Thoracic aorta (tissue), 2 donors: Measurements from ENCODE around the gene NAALADL1. TPM values are rescaled to one million over a fixed set of nuclear protein-coding genes. Genes with fewer than 3 reads are reported as not detected.

ENCODE experiments used
- ATAC-seq: fragments of 150-250 bp; one replicate; pipeline ENCODE4 v1.8.0; 2017; ENCODE audit warnings: low read depth; ENCODE audit not compliant: insufficient number of reproducible peaks, low FRiP score
- DNase-seq: peaks from one replicate; pipeline ENCODE4 v3.0.0-alpha.2; 2020; ENCODE audit warnings: low spot score
- H3K27ac ChIP-seq, 2 donors: fragments of 200-600 bp; sonication (generic); 1 replicate in 1 of 2; 2 replicates in 1 of 2; pipeline ENCODE4 v1.5.1; 2016; ENCODE audit warnings: mild to moderate bottlenecking in 2 of 2, moderate library complexity in 2 of 2
- H3K27me3 ChIP-seq: fragments of 200-600 bp; sonication (generic); replicated peaks from 2 replicates; pipeline ENCODE4 v1.6.0; 2016; ENCODE audit warnings: mild to moderate bottlenecking; ENCODE audit not compliant: insufficient read depth
- H3K36me3 ChIP-seq: fragments of 200-600 bp; sonication (generic); one replicate; pipeline ENCODE4 v1.5.1; 2016
- H3K4me1 ChIP-seq, 2 donors: fragments of 200-600 bp; sonication (generic); 1 replicate in 1 of 2; 2 replicates in 1 of 2; pipeline versions ENCODE4 v1.5.1 to v1.6.0; 2016; ENCODE audit warnings: low read depth in 2 of 2, mild to moderate bottlenecking in 1 of 2; ENCODE audit not compliant: control insufficient read depth in 1 of 2
- H3K4me3 ChIP-seq: fragments of 200-600 bp; sonication (generic); 2 replicates; pipeline ENCODE4 v1.5.1; 2016; ENCODE audit warnings: mild to moderate bottlenecking
- H3K9me3 ChIP-seq: fragments of 200-600 bp; sonication (generic); 2 replicates; pipeline ENCODE4 v1.5.1; 2016
- total RNA-seq, 2 donors: library from RNA; depleted of rRNA; stranded (reverse); fragments of >200 nt; gene quantifications; one replicate each; pipeline versions ENCODE4 v1.1.0 to v1.2.3, GENCODE V29; 2016
- TF ChIP-seq, protein P1 (sequence below): fragments of 200-600 bp; sonication (generic); IDR thresholded peaks from one replicate; pipeline ENCODE4 v1.5.1; 2019; ENCODE audit warnings: antibody characterized with exemption

The NAALADL1 gene
- total RNA-seq, 2 donors from 2014 or later = 25.8 to 47.1 TPM

DNA sequence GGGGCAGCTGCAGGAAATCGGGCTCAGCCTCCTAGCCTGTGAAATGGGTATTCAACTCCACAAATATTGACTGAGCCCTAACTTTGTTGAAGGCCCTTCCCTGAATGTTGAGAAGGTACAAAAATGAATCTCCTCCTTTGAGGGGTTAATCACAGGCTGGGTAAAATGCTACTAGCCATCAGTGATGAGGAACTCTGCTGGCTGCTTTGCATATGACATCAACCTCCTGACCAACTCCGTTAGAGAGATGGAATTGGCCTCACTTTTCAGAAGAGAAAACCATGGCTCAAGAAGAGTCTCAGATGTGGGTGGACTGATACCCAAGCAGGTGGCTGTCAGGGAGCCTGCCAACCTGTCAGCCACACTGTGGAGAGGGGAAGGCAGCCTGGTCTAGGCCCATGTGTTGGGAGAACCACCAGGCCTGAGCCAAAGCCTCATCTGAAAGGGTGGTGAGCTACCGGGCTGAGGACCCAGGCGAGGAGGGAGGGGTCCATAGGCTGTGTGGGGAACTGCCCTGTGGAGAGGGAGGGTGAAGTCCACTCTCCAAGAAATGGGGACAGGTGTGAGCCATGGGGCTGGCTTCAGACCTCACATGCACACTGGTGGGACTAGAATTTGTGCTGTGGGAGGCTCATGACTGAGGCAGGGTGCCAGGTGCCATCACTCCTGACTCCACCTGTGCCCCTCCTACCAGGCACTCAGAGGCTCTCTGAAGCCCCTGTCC, 13.7 kb upstream of the NAALADL1 start:
- Histone ChIP-seq H3K4me3 (no peak overlapping the region), H3K36me3 (no peaks in the 10 kb centered on the region), H3K27me3 (no peaks in the 10 kb centered on the region), H3K27ac (no peak overlapping the region), H3K4me1 (no peaks in the 10 kb centered on the region), H3K9me3 (no peaks in the 10 kb centered on the region)
- TF ChIP-seq, protein P1, sequence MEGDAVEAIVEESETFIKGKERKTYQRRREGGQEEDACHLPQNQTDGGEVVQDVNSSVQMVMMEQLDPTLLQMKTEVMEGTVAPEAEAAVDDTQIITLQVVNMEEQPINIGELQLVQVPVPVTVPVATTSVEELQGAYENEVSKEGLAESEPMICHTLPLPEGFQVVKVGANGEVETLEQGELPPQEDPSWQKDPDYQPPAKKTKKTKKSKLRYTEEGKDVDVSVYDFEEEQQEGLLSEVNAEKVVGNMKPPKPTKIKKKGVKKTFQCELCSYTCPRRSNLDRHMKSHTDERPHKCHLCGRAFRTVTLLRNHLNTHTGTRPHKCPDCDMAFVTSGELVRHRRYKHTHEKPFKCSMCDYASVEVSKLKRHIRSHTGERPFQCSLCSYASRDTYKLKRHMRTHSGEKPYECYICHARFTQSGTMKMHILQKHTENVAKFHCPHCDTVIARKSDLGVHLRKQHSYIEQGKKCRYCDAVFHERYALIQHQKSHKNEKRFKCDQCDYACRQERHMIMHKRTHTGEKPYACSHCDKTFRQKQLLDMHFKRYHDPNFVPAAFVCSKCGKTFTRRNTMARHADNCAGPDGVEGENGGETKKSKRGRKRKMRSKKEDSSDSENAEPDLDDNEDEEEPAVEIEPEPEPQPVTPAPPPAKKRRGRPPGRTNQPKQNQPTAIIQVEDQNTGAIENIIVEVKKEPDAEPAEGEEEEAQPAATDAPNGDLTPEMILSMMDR = no peak
- ATAC-seq (no peak), DNase-seq (no peak)

DNA sequence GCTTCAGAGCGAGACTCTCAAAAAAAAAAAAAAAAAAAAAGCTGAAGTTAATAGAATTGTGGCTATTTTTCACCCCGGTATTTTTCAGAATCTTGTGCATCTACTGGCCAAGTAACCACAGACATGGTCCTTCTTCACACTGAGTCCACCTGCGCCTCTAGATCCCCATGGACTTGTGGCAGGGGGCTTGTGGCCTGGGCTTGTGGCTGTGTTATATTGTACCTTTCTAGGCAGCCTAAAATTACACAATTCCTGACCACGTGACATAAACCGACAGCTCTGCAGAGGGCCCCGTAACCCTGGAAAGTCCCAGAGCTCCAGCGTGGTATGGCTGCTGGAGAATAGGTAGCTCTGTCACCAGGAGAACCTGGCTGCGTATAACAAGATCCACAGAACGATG, 10.9 kb upstream of the NAALADL1 start:
- TF ChIP-seq, protein P1 = no peak
- Histone ChIP-seq H3K27me3 (no peaks in the 10 kb centered on the region), H3K9me3 (no peaks in the 10 kb centered on the region), H3K4me3 (no peak overlapping the region), H3K36me3 (no peaks in the 10 kb centered on the region), H3K27ac (no peak overlapping the region), H3K4me1 (no peaks in the 10 kb centered on the region)
- DNase-seq = no peak
- no peak for ATAC-seq

DNA sequence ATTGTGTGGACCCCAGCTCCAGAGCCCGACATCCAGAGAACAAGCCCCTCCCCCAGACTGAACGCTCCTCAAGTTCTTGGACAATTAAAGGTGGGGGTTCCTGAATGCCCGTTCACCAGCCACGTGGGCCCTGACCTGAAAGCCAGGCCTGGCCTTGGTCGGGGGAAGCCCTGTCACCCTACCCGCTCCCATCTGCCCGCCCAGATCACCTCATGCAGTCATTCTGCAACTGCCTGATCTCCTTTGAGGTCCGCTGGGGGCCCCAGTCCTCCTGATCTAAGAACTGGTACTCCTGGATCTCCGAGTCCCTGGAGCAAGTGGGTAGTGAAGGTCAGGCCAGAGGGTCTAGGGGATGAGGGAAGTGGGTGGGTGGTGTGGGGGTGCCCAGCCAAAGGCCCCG, 9.1 kb upstream of the NAALADL1 start:
- Histone ChIP-seq H3K27me3 (no peaks in the 10 kb centered on the region), H3K4me3 (no peak overlapping the region), H3K9me3 (no peaks in the 10 kb centered on the region), H3K27ac (no peak overlapping the region), H3K4me1 (no peaks in the 10 kb centered on the region), H3K36me3 (no peaks in the 10 kb centered on the region)
- TF ChIP-seq, protein P1 = no peak
- ATAC-seq (no peak), DNase-seq (no peak)

DNA sequence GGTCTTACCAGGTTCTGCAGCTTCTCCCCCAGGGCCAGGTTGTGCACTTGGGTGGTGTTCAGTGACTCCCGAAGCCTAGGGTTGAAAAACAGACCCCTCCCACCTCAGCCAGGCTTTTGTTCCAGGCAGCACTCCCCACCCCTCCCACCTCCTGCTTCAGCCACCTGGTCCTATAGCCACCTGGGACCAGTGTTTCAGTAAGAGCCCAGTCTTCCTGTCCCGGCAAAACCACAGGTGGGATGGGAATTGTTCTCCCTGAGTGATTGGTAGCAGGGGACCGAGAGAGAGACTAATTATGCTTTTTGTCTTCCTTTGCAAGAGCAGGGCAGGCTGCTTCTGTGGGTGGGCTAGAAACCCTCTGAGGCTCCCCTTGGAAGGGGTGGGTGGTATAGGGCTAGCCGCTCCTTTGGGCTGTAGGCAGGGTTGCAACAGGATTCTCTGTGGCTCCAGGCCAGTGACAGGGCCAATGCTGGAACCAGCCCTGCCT, 8.5 kb upstream of the NAALADL1 start:
- H3K9me3 ChIP-seq = no peaks in the 10 kb centered on the region
- no peak overlapping the region for H3K27ac ChIP-seq
- ATAC-seq (no peak), DNase-seq (no peak)
- TF ChIP-seq, protein P1 = no peak
- H3K4me1 ChIP-seq = no peaks in the 10 kb centered on the region
- no peaks in the 10 kb centered on the region for H3K27me3 ChIP-seq
- H3K4me3 ChIP-seq = no peak overlapping the region
- no peaks in the 10 kb centered on the region for H3K36me3 ChIP-seq

DNA sequence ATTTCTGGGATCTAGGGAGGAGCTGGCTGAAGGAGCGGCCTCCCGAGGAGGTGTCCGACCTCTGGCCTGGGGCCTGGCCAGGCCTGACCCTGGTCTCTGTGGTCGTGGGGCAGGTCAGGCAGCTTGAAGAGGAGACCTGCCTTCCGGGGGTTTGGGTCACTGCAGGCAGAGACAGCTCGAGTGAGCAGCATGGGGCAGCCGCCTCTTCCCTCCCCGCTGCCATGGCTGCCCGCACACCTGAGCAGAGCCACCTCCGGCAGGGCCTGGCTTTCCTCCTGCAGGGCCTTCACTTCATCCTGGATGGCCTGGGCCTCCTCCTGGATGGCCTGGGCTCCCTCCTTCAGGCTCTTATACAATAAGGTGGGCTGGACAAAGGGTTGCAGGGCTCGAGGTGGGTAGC, 8.0 kb upstream of the NAALADL1 start:
- Histone ChIP-seq H3K36me3 (no peaks in the 10 kb centered on the region), H3K4me3 (no peak overlapping the region), H3K9me3 (no peaks in the 10 kb centered on the region), H3K27me3 (no peaks in the 10 kb centered on the region), H3K27ac (no peak overlapping the region), H3K4me1 (no peaks in the 10 kb centered on the region)
- no peak for DNase-seq
- TF ChIP-seq, protein P1 = no peak
- no peak for ATAC-seq
